Stimulated activated naive CD8-positive, alpha-beta T cell treated with anti-CD3 and anti-CD28 coated beads, Interleukin-15, Interleukin-2, amounts not matched to agents 100 ng/mL and 50 ng/mL, for 24 hours (primary cell): ENCODE measurements around the gene PDE6G.
"Not testable (repeated sequence)": the region's sequence is repeated elsewhere in the genome, so short reads cannot be mapped to it uniquely, and the experiment has no call there.

Experiments
- H3K27ac Mint-ChIP-seq: one replicate; pipeline ENCODE4 v1.8.0; 2021; ENCODE audit warnings: mild to moderate bottlenecking, mixed read lengths
- H3K27me3 Mint-ChIP-seq: one replicate; pipeline ENCODE4 v1.8.0; 2021; ENCODE audit warnings: mixed read lengths
- H3K36me3 Mint-ChIP-seq: one replicate; pipeline ENCODE4 v1.8.0; 2021; ENCODE audit warnings: low read depth, mixed read lengths
- H3K4me1 Mint-ChIP-seq: one replicate; pipeline ENCODE4 v1.8.0; 2021; ENCODE audit warnings: low read depth, mixed read lengths
- H3K4me3 Mint-ChIP-seq: one replicate; pipeline ENCODE4 v1.8.0; 2021; ENCODE audit warnings: mild to moderate bottlenecking, mixed read lengths
- H3K9me3 Mint-ChIP-seq: one replicate; pipeline ENCODE4 v1.8.0; 2021; ENCODE audit warnings: mixed read lengths

PDE6G gene

GRCh38 chr17:81680150-81680549 is 23.8 kb upstream of the PDE6G start:
- Mint-ChIP-seq H3K4me3 (no peak overlapping the region), H3K9me3 (no peaks in the 10 kb centered on the region)

DNA sequence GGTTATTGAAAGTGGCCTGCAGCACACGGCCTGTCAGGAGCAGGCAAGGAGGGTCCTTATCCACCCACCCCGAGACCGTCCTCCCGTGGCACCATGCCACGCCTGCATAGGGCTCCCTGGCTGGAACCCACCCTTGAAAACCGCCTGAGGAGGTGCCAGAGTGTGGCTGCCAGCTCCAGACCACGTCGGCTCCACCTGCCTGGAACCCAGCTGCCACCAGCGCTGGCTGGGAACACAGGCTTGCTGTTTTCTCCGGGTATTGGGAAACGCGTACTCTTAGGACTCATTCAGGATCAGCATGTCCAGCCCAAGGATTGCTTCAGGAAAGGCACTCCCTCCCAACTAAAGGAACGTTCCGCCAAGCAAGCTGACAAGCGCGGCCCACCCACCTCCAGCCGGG is 20.6 kb upstream of the PDE6G start:
- peaks cover 5% of the 10 kb centered on the region for H3K4me1 Mint-ChIP-seq

More at GRCh38 chr17:81680150-81680549, 23.8 kb upstream of the PDE6G start:
- Mint-ChIP-seq H3K27ac (no peak overlapping the region), H3K27me3 (no peaks in the 10 kb centered on the region), H3K36me3 (peaks cover 15% of the 10 kb centered on the region), H3K4me1 (peaks cover 27% of the 10 kb centered on the region)

GRCh38 chr17:81675515-81676221 is 19.3 kb upstream of the PDE6G start:
- not testable (repeated sequence) for H3K27ac Mint-ChIP-seq, H3K4me3 Mint-ChIP-seq

More for the DNA sequence above, 20.6 kb upstream of the PDE6G start:
- Mint-ChIP-seq H3K9me3 (no peaks in the 10 kb centered on the region), H3K4me3 (no peak overlapping the region), H3K27me3 (no peaks in the 10 kb centered on the region), H3K27ac (no peak overlapping the region), H3K36me3 (peaks cover 19% of the 10 kb centered on the region)

GRCh38 chr17:81673561-81674258 is 17.4 kb upstream of the PDE6G start:
- H3K27me3 Mint-ChIP-seq = no peaks in the 10 kb centered on the region
- H3K27ac Mint-ChIP-seq = no peak overlapping the region
- H3K9me3 Mint-ChIP-seq = no peaks in the 10 kb centered on the region
- H3K36me3 Mint-ChIP-seq = peaks cover 29% of the 10 kb centered on the region
- H3K4me1 Mint-ChIP-seq = peaks cover 9% of the 10 kb centered on the region
- H3K4me3 Mint-ChIP-seq = no peak overlapping the region

More at GRCh38 chr17:81675515-81676221, 19.3 kb upstream of the PDE6G start:
- H3K36me3 Mint-ChIP-seq = peaks cover 24% of the 10 kb centered on the region
- not testable (repeated sequence) for H3K9me3 Mint-ChIP-seq, H3K27me3 Mint-ChIP-seq, H3K4me1 Mint-ChIP-seq

DNA sequence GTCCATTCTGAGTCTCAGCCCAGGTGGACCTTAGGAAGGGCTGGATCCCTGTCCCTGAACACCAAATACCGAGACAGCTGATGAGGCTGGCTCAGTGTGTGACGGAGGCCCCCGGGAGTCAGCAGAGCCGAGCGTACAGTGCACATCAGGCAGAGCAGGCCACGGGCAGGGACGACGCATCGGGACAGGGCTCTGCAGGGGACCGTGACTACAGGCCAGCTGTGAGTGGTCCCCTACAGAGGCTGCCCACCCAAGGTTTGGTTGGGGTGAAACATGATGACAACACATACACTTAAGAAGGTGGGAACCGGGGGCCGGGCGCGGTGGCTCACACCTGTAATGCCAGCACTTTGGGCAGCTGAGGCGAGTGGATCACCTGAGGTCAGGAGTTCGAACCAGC is 16.6 kb upstream of the PDE6G start:
- Mint-ChIP-seq H3K9me3 (no peaks in the 10 kb centered on the region), H3K4me3 (no peak overlapping the region), H3K4me1 (peaks cover 14% of the 10 kb centered on the region), H3K27me3 (no peaks in the 10 kb centered on the region), H3K27ac (no peak overlapping the region), H3K36me3 (peaks cover 35% of the 10 kb centered on the region)

GRCh38 chr17:81672504-81672903 is 16.2 kb upstream of the PDE6G start:
- peaks cover 19% of the 10 kb centered on the region for H3K4me1 Mint-ChIP-seq
- no peaks in the 10 kb centered on the region for H3K27me3 Mint-ChIP-seq
- H3K4me3 Mint-ChIP-seq = no peak overlapping the region
- H3K36me3 Mint-ChIP-seq = peaks cover 39% of the 10 kb centered on the region
- H3K27ac Mint-ChIP-seq = no peak overlapping the region
- no peaks in the 10 kb centered on the region for H3K9me3 Mint-ChIP-seq

GRCh38 chr17:81667754-81668153 is 11.4 kb upstream of the PDE6G start:
- Mint-ChIP-seq H3K4me3 (peak overlapping the region; percentile 94), H3K36me3 (peaks cover 54% of the 10 kb centered on the region), H3K4me1 (peaks cover 44% of the 10 kb centered on the region), H3K27me3 (no peaks in the 10 kb centered on the region), H3K9me3 (no peaks in the 10 kb centered on the region), H3K27ac (peak overlapping the region; percentile 92)

- peaks cover 44% of the 10 kb centered on the region for H3K36me3 Mint-ChIP-seq
- H3K9me3 Mint-ChIP-seq = no peaks in the 10 kb centered on the region
- H3K4me1 Mint-ChIP-seq = peaks cover 48% of the 10 kb centered on the region
- H3K4me3 Mint-ChIP-seq = peak within 1 kb of the TSS; percentile 94
- no peaks in the 10 kb centered on the region for H3K27me3 Mint-ChIP-seq
- H3K27ac Mint-ChIP-seq = peak within 1 kb of the TSS; percentile 96
Observed at GRCh38 chr17:81666342-81667191, 10.2 kb upstream of the PDE6G start, which contains the start of the genes CCDC137 and OXLD1. Gene CCDC137 (plus strand): TSS chr17:81666737. CDS start chr17:81666767, 30 bp downstream. Gene OXLD1 (minus strand): TSS chr17:81666605. CDS start chr17:81666577, 28 bp downstream.

DNA sequence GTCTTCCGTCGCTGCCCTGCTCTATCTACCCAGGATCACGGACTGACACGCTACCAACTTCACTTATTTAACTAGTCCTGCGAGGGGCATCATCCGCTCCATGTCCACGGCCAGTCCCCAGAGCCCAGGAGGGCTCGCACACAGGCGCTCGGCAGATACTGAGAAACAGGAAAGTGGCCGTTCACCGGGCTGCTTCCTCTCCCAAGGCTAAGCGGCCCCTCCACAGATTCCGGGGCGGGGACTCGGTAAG is 9.7 kb upstream of the PDE6G start:
- Mint-ChIP-seq H3K27ac (peak overlapping the region; percentile 96), H3K9me3 (no peaks in the 10 kb centered on the region), H3K27me3 (no peaks in the 10 kb centered on the region), H3K4me1 (peaks cover 48% of the 10 kb centered on the region), H3K36me3 (peaks cover 39% of the 10 kb centered on the region), H3K4me3 (peak overlapping the region; percentile 94)

DNA sequence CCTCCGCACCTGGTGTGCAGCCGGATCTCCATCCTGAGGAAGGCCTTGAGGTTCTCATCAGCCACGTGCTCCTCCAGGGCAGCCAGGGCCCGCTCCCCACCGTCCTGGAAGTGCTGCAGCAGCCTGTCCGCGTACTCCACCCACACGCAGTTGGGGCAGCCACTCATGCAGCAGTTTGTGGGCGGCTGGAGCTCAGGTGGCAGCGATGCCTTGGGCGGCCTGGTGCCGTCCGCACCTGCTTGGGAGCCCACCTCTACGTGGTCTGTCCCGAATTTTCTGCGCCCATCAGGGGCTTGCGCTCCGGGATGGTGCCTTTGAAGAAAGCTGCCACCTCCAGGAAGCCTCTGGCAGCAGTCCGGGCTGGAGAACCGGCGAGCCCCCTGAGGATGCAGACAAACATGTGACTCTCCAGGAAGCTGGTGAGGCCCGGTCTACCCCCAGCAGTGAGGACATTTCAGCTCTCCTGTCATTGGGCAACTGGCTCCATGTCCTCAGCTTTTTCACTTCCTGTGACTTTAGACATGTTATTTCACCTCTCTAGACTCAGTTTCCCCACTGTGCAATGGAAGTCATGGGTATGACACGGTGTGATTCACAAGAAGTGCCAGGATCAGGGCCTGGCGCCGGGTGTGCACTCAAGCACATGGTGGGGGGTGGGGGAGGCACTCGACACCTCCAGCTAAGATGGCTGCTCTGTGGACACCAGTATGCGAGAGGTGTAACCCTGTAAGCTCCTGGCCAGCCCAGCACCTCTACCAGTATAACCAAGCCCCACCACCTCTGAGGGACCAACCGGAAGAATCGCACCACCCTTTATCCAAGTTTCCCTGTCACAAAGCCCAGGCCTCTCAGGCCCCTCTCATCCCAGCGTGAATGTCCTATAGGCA is 9.1 kb upstream of the PDE6G start:
- Mint-ChIP-seq H3K36me3 (peaks cover 37% of the 10 kb centered on the region), H3K4me3 (peak overlapping the region; percentile 94), H3K4me1 (peaks cover 48% of the 10 kb centered on the region), H3K9me3 (no peaks in the 10 kb centered on the region), H3K27me3 (no peaks in the 10 kb centered on the region), H3K27ac (peak overlapping the region; percentile 96)

DNA sequence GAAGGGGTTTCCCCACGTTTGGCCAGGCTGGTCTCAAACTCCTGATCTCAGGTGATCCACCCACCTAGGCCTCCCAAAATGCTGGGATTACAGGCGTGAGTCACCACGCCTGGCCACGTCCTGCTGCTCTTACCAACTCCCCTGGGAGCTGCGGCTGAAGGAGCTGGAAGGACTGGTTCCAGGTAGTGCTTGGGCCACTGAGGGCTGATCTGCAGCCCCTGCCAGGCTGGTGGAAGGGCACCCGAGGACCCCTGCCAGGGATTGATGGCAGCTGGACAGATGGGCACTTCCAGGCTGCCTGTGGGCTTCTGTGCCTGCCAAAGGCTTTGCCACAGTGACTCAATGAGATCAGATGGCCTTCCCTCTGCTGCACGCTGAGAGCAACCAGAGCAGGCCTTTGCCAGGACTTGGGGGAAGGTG is 7.7 kb upstream of the PDE6G start:
- H3K4me3 Mint-ChIP-seq = peak overlapping the region; percentile 48

DNA sequence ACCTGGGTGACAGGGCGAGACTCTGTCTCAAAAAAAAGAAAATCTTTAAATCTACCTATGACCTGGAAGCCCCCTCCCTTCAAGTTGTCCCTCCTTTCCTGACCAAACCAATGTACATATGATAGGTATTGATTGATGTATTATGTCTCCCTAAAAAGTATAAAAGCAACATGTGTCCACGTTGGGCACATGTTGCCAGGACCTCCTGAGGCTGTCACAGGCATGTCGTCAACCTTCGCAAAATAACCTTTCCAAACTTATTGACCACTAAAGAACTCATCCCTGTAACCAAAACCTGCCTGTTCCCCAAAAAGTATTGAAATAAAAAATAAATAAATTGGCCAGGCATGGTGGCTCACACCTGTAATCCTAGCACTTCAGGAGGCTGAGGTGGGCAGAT is 5.7 kb upstream of the PDE6G start:
- no peaks in the 10 kb centered on the region for H3K27me3 Mint-ChIP-seq
- H3K9me3 Mint-ChIP-seq = no peaks in the 10 kb centered on the region
- peaks cover 21% of the 10 kb centered on the region for H3K36me3 Mint-ChIP-seq
- no peak overlapping the region for H3K27ac Mint-ChIP-seq
- peaks cover 35% of the 10 kb centered on the region for H3K4me1 Mint-ChIP-seq
- no peak overlapping the region for H3K4me3 Mint-ChIP-seq

More for the DNA sequence above, 7.7 kb upstream of the PDE6G start:
- peaks cover 44% of the 10 kb centered on the region for H3K4me1 Mint-ChIP-seq
- peaks cover 33% of the 10 kb centered on the region for H3K36me3 Mint-ChIP-seq
- peak overlapping the region; percentile 70 for H3K27ac Mint-ChIP-seq
- no peaks in the 10 kb centered on the region for H3K27me3 Mint-ChIP-seq
- no peaks in the 10 kb centered on the region for H3K9me3 Mint-ChIP-seq

GRCh38 chr17:81660441-81660840 is 4.1 kb upstream of the PDE6G start:
- Mint-ChIP-seq H3K36me3 (peaks cover 14% of the 10 kb centered on the region), H3K4me1 (peaks cover 30% of the 10 kb centered on the region), H3K27me3 (no peaks in the 10 kb centered on the region), H3K4me3 (no peak overlapping the region), H3K27ac (no peak overlapping the region), H3K9me3 (no peaks in the 10 kb centered on the region)

GRCh38 chr17:81659038-81659437 is 2.7 kb upstream of the PDE6G start:
- no peak overlapping the region for H3K27ac Mint-ChIP-seq
- H3K9me3 Mint-ChIP-seq = no peaks in the 10 kb centered on the region
- no peaks in the 10 kb centered on the region for H3K27me3 Mint-ChIP-seq
- H3K4me3 Mint-ChIP-seq = no peak overlapping the region
- H3K4me1 Mint-ChIP-seq = peaks cover 19% of the 10 kb centered on the region
- H3K36me3 Mint-ChIP-seq = peaks cover under 1% of the 10 kb centered on the region
